HG02884 (cell line): ENCODE data around the gene P4HTM.

Source experiments
- ATAC-seq: cut with Tn5 transposase; IDR thresholded peaks from one replicate; pipeline ENCODE4 v1.9.1; 2021; ENCODE audit warnings: mild to moderate bottlenecking, moderate library complexity; ENCODE audit not compliant: unreplicated experiment

Gene P4HTM

GRCh38 chr3:48982686-48983085, 7.4 kb upstream of the P4HTM start:
- no peak for ATAC-seq

- no peak for ATAC-seq
These were observed 6.9 kb upstream of the P4HTM start for GRCh38 chr3:48983096-48983495.

GRCh38 chr3:48984663-48985062, 5.4 kb upstream of the P4HTM start:
- no peak for ATAC-seq

GRCh38 chr3:48985831-48986376, 4.1 kb upstream of the P4HTM start:
- ATAC-seq: no peak

- no peak for ATAC-seq
These were observed 780 bp upstream of the P4HTM start for GRCh38 chr3:48989126-48989795.

GRCh38 chr3:48990636-48991469, 812 bp downstream of the P4HTM start:
- ATAC-seq: no peak

GRCh38 chr3:48991851-48992545, 2.0 kb downstream of the P4HTM start:
- ATAC-seq: no peak

GRCh38 chr3:48993834-48994233, 3.8 kb downstream of the P4HTM start:
- ATAC-seq: no peak

- no peak for ATAC-seq
These were observed 6.6 kb downstream of the P4HTM start for GRCh38 chr3:48996640-48997039.

- ATAC-seq: no peak
These were observed 7.1 kb downstream of the P4HTM start for GRCh38 chr3:48997102-48997635.

- no peak for ATAC-seq
These were observed 7.9 kb downstream of the P4HTM start for GRCh38 chr3:48997714-48998637.

- ATAC-seq: no peak
These were observed 9.2 kb downstream of the P4HTM start for GRCh38 chr3:48999085-48999858.

GRCh38 chr3:49001155-49001554, 11.1 kb downstream of the P4HTM start:
- no peak for ATAC-seq

- no peak for ATAC-seq
These were observed 14.6 kb downstream of the P4HTM start for GRCh38 chr3:49004352-49005302.

GRCh38 chr3:49005303-49005680, 15.3 kb downstream of the P4HTM start:
- no peak for ATAC-seq

- no peak for ATAC-seq
These were observed 16.0 kb downstream of the P4HTM start for GRCh38 chr3:49005998-49006397.

- ATAC-seq: no peak
These were observed 16.5 kb downstream of the P4HTM start for GRCh38 chr3:49006408-49007067.
